ENCODE results near the gene C18orf63. TPM values are rescaled to one million over a fixed set of nuclear protein-coding genes. Genes with fewer than 3 reads are reported as not detected.

Gene C18orf63
- total RNA-seq, 2 donors from 2014 or later = not detected

GRCh38 chr18:74337155-74337911 lies 21.7 kb downstream of the C18orf63 start:
- DNase-seq = no peak
- no peak for TF ChIP-seq CTCF (IDR thresholded peaks at IDR 0.05)
- intact Hi-C loops (cut with DNase I) = no loop called here

GRCh38 chr18:74337912-74338309 lies 22.3 kb downstream of the C18orf63 start:
- intact Hi-C loops (cut with DNase I) = no loop called here
- H3K9ac ChIP-seq (ENCODE audit: low read depth in 2 of 2, low read length in 2 of 2) = no peak overlapping the region
- H3K4me1 ChIP-seq = no peaks in the 10 kb centered on the region
- no peak for TF ChIP-seq CTCF (IDR thresholded peaks at IDR 0.05)
- H3K4me3 ChIP-seq = no peak overlapping the region
- no peak overlapping the region for H3K27ac ChIP-seq
- no peaks in the 10 kb centered on the region for H3K9me3 ChIP-seq
- no peaks in the 10 kb centered on the region for H3K36me3 ChIP-seq
- DNase-seq = no peak
- no peaks in the 10 kb centered on the region for H3K27me3 ChIP-seq

More at GRCh38 chr18:74337155-74337911, 21.7 kb downstream of the C18orf63 start:
- Histone ChIP-seq H3K4me1 (no peaks in the 10 kb centered on the region), H3K9ac (ENCODE audit: low read depth in 2 of 2, low read length in 2 of 2) (no peak overlapping the region), H3K36me3 (no peaks in the 10 kb centered on the region), H3K27ac (no peak overlapping the region), H3K4me3 (no peak overlapping the region), H3K27me3 (no peaks in the 10 kb centered on the region), H3K9me3 (no peaks in the 10 kb centered on the region)

GRCh38 chr18:74342416-74343043 lies 26.9 kb downstream of the C18orf63 start:
- intact Hi-C loops (cut with DNase I) = loop anchor here (2.0 kb wide), 1 partner anchor 146 kb away; no protein-coding TSS in a partner anchor

GRCh38 chr18:74346206-74346605 lies 30.6 kb downstream of the C18orf63 start:
- H3K36me3 ChIP-seq = no peaks in the 10 kb centered on the region
- no peaks in the 10 kb centered on the region for H3K4me1 ChIP-seq
- no peak for DNase-seq
- intact Hi-C loops (cut with DNase I) = no loop called here
- H3K4me3 ChIP-seq = no peak overlapping the region
- H3K27ac ChIP-seq = no peak overlapping the region
- no peak for TF ChIP-seq CTCF (IDR thresholded peaks at IDR 0.05)
- H3K27me3 ChIP-seq = no peaks in the 10 kb centered on the region
- H3K9ac ChIP-seq (ENCODE audit: low read depth in 2 of 2, low read length in 2 of 2) = no peak overlapping the region
- no peaks in the 10 kb centered on the region for H3K9me3 ChIP-seq

More at GRCh38 chr18:74342416-74343043, 26.9 kb downstream of the C18orf63 start:
- Histone ChIP-seq H3K27ac (no peak overlapping the region), H3K4me1 (no peaks in the 10 kb centered on the region), H3K9me3 (no peaks in the 10 kb centered on the region), H3K4me3 (no peak overlapping the region), H3K27me3 (no peaks in the 10 kb centered on the region), H3K36me3 (no peaks in the 10 kb centered on the region), H3K9ac (ENCODE audit: low read depth in 2 of 2, low read length in 2 of 2) (no peak overlapping the region)
- DNase-seq = peak; percentile 53
- TF ChIP-seq CTCF (IDR thresholded peaks at IDR 0.05) = peak; percentile 55

GRCh38 chr18:74348581-74348980 lies 32.9 kb downstream of the C18orf63 start:
- H3K4me1 ChIP-seq = no peaks in the 10 kb centered on the region
- TF ChIP-seq CTCF (IDR thresholded peaks at IDR 0.05) = no peak
- intact Hi-C loops (cut with DNase I) = no loop called here
- H3K9me3 ChIP-seq = no peaks in the 10 kb centered on the region
- H3K27me3 ChIP-seq = no peaks in the 10 kb centered on the region
- no peak overlapping the region for H3K4me3 ChIP-seq
- no peak overlapping the region for H3K9ac ChIP-seq (ENCODE audit: low read depth in 2 of 2, low read length in 2 of 2)
- no peak overlapping the region for H3K27ac ChIP-seq
- H3K36me3 ChIP-seq = no peaks in the 10 kb centered on the region
- DNase-seq = no peak

Measured in colonic mucosa (tissue), 4 donors.